ENCODE measurements around the gene CRLF2. TPM values are rescaled to one million over a fixed set of nuclear protein-coding genes. Genes with fewer than 3 reads are reported as not detected.
A peak's percentile ranks its signal among the peaks of the same experiment; 100 is the strongest.
"Not testable (repeated sequence)": the region's sequence is repeated elsewhere in the genome, so short reads cannot be mapped to it uniquely, and the experiment has no call there.

CRLF2 gene
- total RNA-seq, 1 experiment from 2014 or later: not detected

GRCh38 chrX:1242891-1243402 lies 30.5 kb upstream of the CRLF2 start:
- TF ChIP-seq, protein P1, sequence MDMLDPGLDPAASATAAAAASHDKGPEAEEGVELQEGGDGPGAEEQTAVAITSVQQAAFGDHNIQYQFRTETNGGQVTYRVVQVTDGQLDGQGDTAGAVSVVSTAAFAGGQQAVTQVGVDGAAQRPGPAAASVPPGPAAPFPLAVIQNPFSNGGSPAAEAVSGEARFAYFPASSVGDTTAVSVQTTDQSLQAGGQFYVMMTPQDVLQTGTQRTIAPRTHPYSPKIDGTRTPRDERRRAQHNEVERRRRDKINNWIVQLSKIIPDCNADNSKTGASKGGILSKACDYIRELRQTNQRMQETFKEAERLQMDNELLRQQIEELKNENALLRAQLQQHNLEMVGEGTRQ (CRISPR knock-in tag; IDR thresholded peaks at IDR 0.05): no peak
- no peak for TF ChIP-seq GRHL2 (CRISPR knock-in tag; IDR thresholded peaks at IDR 0.05; ENCODE audit: insufficient replicate concordance, severe bottlenecking)
- TF ChIP-seq, protein P2, sequence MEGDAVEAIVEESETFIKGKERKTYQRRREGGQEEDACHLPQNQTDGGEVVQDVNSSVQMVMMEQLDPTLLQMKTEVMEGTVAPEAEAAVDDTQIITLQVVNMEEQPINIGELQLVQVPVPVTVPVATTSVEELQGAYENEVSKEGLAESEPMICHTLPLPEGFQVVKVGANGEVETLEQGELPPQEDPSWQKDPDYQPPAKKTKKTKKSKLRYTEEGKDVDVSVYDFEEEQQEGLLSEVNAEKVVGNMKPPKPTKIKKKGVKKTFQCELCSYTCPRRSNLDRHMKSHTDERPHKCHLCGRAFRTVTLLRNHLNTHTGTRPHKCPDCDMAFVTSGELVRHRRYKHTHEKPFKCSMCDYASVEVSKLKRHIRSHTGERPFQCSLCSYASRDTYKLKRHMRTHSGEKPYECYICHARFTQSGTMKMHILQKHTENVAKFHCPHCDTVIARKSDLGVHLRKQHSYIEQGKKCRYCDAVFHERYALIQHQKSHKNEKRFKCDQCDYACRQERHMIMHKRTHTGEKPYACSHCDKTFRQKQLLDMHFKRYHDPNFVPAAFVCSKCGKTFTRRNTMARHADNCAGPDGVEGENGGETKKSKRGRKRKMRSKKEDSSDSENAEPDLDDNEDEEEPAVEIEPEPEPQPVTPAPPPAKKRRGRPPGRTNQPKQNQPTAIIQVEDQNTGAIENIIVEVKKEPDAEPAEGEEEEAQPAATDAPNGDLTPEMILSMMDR (IDR thresholded peaks at IDR 0.05): no peak
- TF ChIP-seq EMX1 (CRISPR knock-in tag; IDR thresholded peaks at IDR 0.05): no peak
- TF ChIP-seq ZNF396 (CRISPR knock-in tag; IDR thresholded peaks at IDR 0.05; ENCODE audit: borderline replicate concordance): no peak
- peak overlapping the region; percentile 79 for H3K27ac Mint-ChIP-seq
- ATAC-seq (no peak), DNase-seq (ENCODE audit: low spot score) (no peak)
- peaks cover 2% of the 10 kb centered on the region; the same call in 1 of the 2 replicates for H3K27me3 Mint-ChIP-seq (ENCODE audit: low read depth)
- CTCF ChIA-PET: no interaction called here
- POLR2A ChIA-PET: no interaction called here
- no peak overlapping the region for H3K4me3 Mint-ChIP-seq
- H3K4me1 Mint-ChIP-seq: peaks cover 12% of the 10 kb centered on the region
- no peaks in the 10 kb centered on the region for H3K9me3 Mint-ChIP-seq
- H3K36me3 Mint-ChIP-seq: peaks cover under 1% of the 10 kb centered on the region; the same call in 1 of the 2 replicates

- H3K27me3 Mint-ChIP-seq (ENCODE audit: low read depth); CTCF ChIA-PET; H3K9me3 Mint-ChIP-seq; POLR2A ChIA-PET; H3K36me3 Mint-ChIP-seq; DNase-seq (ENCODE audit: low spot score); ATAC-seq; H3K4me3 Mint-ChIP-seq; H3K27ac Mint-ChIP-seq: not testable (repeated sequence)
- H3K4me1 Mint-ChIP-seq: peaks cover 10% of the 10 kb centered on the region
These were observed 28.1 kb upstream of the CRLF2 start for GRCh38 chrX:1240551-1240950.

DNA sequence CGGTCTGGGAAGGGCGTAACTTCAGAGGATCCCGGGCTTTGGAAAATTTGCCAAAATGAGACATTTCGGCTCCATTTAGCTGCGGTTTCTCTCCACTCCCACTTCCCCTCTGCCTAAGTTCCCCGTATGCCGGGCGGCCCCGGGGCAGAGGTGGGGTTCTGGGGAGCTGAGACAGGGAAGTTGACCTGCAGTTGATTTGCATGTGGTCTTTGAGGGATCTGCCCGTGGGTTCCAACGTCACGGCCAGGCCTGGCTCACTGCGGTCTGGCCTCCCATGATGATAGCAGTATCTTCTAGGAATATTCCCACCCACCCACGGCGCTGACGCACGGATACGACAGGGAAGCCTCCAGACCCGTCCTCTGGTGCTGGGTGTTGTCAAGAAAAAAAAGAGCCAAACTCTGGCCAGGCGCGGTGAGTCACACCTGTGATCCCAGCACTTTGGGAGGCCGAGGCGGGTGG lies 27.3 kb upstream of the CRLF2 start:
- ATAC-seq (no peak), DNase-seq (ENCODE audit: low spot score) (no peak)
- no peaks in the 10 kb centered on the region; the same call in 1 of the 2 replicates for H3K27me3 Mint-ChIP-seq (ENCODE audit: low read depth)
- peaks cover 9% of the 10 kb centered on the region for H3K4me1 Mint-ChIP-seq
- H3K36me3 Mint-ChIP-seq: peaks cover 8% of the 10 kb centered on the region; the same call in 1 of the 2 replicates
- no peak overlapping the region for H3K27ac Mint-ChIP-seq
- no peaks in the 10 kb centered on the region for H3K9me3 Mint-ChIP-seq
- POLR2A ChIA-PET: no interaction called here
- H3K4me3 Mint-ChIP-seq: no peak overlapping the region
- CTCF ChIA-PET: no interaction called here
- TF ChIP-seq, protein P3, sequence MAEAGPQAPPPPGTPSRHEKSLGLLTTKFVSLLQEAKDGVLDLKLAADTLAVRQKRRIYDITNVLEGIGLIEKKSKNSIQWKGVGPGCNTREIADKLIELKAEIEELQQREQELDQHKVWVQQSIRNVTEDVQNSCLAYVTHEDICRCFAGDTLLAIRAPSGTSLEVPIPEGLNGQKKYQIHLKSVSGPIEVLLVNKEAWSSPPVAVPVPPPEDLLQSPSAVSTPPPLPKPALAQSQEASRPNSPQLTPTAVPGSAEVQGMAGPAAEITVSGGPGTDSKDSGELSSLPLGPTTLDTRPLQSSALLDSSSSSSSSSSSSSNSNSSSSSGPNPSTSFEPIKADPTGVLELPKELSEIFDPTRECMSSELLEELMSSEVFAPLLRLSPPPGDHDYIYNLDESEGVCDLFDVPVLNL (CRISPR knock-in tag; IDR thresholded peaks at IDR 0.05; ENCODE audit: borderline replicate concordance, low read depth): no peak
- TF ChIP-seq, protein P4, sequence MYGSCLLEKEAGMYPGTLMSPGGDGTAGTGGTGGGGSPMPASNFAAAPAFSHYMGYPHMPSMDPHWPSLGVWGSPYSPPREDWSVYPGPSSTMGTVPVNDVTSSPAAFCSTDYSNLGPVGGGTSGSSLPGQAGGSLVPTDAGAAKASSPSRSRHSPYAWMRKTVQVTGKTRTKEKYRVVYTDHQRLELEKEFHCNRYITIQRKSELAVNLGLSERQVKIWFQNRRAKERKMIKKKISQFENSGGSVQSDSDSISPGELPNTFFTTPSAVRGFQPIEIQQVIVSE (CRISPR knock-in tag; IDR thresholded peaks at IDR 0.05; ENCODE audit: borderline replicate concordance): no peak
- TF ChIP-seq ZNF416 (CRISPR knock-in tag; IDR thresholded peaks at IDR 0.05) (no peak), CREM (CRISPR knock-in tag; IDR thresholded peaks at IDR 0.05) (no peak)
- TF ChIP-seq, protein P5, sequence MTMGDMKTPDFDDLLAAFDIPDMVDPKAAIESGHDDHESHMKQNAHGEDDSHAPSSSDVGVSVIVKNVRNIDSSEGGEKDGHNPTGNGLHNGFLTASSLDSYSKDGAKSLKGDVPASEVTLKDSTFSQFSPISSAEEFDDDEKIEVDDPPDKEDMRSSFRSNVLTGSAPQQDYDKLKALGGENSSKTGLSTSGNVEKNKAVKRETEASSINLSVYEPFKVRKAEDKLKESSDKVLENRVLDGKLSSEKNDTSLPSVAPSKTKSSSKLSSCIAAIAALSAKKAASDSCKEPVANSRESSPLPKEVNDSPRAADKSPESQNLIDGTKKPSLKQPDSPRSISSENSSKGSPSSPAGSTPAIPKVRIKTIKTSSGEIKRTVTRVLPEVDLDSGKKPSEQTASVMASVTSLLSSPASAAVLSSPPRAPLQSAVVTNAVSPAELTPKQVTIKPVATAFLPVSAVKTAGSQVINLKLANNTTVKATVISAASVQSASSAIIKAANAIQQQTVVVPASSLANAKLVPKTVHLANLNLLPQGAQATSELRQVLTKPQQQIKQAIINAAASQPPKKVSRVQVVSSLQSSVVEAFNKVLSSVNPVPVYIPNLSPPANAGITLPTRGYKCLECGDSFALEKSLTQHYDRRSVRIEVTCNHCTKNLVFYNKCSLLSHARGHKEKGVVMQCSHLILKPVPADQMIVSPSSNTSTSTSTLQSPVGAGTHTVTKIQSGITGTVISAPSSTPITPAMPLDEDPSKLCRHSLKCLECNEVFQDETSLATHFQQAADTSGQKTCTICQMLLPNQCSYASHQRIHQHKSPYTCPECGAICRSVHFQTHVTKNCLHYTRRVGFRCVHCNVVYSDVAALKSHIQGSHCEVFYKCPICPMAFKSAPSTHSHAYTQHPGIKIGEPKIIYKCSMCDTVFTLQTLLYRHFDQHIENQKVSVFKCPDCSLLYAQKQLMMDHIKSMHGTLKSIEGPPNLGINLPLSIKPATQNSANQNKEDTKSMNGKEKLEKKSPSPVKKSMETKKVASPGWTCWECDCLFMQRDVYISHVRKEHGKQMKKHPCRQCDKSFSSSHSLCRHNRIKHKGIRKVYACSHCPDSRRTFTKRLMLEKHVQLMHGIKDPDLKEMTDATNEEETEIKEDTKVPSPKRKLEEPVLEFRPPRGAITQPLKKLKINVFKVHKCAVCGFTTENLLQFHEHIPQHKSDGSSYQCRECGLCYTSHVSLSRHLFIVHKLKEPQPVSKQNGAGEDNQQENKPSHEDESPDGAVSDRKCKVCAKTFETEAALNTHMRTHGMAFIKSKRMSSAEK (CRISPR knock-in tag; IDR thresholded peaks at IDR 0.05; ENCODE audit: borderline replicate concordance): no peak
- TF ChIP-seq, protein P2 (IDR thresholded peaks at IDR 0.05): no peak
